GM18498 (cell line): ENCODE measurements around the gene USP32.
"Not testable (repeated sequence)": the region's sequence is repeated elsewhere in the genome, so short reads cannot be mapped to it uniquely, and the experiment has no call there.

Experiments used
- ATAC-seq: cut with Tn5 transposase; IDR thresholded peaks from one replicate; pipeline ENCODE4 v1.9.1; 2021; ENCODE audit warnings: mild to moderate bottlenecking, moderate library complexity; ENCODE audit not compliant: unreplicated experiment

Gene USP32, protein sequence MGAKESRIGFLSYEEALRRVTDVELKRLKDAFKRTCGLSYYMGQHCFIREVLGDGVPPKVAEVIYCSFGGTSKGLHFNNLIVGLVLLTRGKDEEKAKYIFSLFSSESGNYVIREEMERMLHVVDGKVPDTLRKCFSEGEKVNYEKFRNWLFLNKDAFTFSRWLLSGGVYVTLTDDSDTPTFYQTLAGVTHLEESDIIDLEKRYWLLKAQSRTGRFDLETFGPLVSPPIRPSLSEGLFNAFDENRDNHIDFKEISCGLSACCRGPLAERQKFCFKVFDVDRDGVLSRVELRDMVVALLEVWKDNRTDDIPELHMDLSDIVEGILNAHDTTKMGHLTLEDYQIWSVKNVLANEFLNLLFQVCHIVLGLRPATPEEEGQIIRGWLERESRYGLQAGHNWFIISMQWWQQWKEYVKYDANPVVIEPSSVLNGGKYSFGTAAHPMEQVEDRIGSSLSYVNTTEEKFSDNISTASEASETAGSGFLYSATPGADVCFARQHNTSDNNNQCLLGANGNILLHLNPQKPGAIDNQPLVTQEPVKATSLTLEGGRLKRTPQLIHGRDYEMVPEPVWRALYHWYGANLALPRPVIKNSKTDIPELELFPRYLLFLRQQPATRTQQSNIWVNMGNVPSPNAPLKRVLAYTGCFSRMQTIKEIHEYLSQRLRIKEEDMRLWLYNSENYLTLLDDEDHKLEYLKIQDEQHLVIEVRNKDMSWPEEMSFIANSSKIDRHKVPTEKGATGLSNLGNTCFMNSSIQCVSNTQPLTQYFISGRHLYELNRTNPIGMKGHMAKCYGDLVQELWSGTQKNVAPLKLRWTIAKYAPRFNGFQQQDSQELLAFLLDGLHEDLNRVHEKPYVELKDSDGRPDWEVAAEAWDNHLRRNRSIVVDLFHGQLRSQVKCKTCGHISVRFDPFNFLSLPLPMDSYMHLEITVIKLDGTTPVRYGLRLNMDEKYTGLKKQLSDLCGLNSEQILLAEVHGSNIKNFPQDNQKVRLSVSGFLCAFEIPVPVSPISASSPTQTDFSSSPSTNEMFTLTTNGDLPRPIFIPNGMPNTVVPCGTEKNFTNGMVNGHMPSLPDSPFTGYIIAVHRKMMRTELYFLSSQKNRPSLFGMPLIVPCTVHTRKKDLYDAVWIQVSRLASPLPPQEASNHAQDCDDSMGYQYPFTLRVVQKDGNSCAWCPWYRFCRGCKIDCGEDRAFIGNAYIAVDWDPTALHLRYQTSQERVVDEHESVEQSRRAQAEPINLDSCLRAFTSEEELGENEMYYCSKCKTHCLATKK (N-terminal part only)

DNA sequence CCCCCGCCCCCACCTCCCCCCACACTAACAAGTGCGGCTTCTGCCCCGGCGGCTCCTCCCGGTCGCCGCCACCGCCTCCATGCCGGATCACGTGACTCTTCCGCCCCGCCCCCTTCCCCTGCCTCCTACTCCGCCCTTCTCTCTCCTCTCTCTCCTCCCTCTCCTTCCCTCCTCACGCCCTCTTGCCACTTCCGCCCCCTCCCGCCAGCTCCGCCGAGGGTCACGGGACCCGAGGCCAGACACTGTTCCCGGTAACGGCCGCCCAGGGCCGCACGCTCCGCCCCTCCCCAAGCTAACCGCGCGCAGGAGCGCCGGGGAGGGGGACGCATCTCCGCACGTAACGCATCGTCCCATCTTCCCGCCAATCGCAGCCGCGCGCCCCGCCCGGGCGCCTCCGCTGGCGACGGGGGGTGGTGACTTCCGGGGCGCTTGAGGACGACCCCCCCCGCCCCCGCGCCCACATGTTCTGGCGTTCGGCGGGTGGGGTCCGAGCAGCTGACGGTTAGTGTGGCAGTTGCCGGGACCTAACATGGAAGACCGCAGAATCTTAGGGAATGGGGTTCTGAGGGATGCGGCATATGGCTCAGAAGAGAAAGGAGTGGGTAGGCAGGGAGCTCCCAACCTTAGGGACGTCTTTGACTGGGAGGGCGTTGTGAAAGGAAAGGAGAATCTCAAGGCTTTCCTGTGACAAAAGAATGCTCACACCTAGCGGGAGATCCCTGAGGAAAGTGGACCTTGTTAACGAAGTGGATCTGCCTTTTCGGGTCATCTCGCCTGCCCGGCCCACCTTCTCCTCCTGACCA, at the start of gene USP32:
Gene USP32, minus strand, starts transcription at position 92 of the 803 bp plus-strand sequence. CDS start 194 bp downstream, outside the sequence.
- ATAC-seq = peak; percentile 92

DNA sequence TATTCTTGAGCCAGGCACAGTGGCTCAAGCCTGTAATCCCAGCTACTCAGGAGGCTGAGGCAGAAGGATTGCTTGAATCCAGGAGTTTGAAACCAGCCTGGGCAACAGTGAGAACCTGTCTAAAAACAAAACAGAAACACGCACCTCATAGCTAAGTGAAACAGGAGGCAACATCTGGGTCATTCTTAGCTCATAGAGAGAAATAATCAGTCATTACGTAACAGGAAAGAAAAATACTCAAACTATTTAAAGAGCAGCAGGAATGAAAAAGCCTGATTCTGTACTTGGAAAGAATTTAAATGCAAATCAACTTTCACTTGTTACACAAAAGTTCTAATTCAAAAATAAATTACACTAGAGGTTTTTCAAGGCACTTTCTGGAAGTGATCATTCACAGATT, 47.6 kb upstream of the USP32 start:
- ATAC-seq = no peak

DNA sequence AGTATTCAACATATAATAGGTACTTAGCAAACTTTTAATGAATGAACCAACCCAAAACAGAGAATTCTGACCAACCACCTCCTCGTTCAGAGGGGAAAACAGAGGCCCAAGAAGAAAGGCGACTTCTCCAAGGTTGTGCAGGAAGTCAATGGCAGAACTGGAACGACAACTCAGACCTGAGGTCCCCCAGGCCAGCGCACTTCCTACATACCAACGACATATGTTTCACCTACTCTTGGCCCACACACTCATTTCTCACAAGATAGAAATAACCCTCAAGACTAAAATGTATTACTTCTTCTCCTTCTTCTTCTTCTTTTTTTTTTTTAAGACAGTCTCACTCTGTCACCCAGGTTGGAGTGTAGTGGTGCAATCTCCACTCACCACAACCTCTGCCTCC, 44.7 kb upstream of the USP32 start:
- ATAC-seq = no peak

DNA sequence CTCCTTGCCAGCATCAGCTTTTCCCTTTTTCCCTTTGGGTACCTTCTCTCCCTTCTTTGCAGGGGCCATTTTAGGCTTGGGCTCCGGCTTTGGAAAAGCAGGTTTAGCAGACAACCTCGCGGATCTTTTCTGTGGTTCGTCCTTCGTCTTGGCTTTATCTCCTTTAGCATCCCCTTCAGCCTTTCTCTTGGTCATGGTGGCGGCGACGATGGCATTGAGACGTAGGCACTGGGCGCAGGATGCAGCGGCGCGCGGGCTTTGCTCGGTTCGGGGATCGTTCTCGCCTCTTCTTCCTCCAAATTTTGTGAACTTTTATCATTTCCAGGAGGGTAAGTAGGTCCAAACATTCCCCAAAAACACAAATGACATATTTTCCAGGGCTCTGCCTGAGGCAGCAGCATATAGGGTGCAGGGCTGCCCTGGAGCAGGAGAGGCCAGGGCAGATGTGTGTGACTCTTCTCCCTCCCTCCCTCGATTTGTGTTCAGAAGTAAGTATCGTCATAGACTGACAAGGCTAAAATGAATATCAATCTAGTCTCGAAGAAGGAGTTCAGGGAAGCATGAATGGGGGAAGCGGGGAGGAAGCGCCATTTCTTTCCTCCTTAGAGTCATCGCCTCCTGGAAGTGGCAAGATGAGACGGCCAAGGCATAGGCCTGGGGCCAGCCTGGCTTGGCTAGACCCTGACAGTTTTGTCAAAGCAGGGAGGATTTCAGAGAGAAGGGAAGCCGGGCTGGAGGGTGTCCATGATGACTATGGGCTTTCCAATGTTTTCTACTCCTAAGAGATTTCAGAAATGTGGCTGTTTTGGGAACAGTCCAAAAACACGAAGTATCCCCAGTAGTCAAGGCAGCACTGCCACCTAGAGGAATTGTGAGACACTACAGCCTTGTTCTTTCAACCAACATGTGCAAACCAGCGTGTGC, 43.6 kb upstream of the USP32 start:
- no peak for ATAC-seq

DNA sequence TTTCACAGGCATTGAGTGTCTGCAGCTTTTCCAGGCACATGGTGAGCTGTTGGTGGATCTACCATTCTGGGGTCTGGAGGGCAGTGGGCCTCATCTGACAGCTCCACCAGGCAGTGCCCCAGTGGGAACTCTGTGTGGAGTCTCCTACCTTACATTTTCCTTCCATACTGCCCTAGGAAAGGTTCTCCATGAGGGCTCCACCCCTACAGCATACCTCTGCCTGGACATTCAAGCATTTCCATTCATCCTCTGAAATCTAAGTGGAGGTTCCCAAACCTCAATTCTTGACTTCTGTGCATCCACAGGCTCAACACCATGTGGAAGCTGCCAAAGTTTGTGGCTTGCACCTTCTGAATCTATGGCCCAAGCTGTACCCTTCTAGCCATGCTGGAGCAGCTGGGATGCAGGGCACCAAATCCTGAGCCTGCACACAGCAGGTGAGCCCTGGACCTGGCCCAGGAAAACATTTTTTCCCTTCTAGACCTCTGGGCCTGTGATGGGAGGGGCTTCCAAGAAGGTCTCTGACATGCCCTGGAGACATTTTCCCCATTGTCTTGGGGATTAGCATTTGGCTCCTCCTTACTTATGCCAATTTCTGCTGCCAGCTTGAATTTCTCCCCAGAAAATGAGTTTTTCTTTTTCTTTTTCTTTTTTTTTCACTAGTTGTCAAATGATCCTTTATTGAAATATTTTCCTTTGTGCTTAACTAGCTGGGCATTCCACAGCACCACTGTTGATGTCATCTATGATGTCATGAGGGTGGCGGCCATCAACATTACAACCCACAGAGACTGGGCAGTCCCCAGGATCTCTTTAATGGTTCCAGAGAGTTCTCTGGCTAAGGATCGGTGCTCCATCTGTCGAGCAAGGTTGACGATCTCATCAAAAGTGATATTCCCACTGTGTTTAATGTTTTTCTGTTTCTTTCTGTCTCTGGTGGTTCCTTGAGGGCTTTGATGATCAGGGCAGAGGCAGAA, 41.4 kb upstream of the USP32 start:
- not testable (repeated sequence) for ATAC-seq

DNA sequence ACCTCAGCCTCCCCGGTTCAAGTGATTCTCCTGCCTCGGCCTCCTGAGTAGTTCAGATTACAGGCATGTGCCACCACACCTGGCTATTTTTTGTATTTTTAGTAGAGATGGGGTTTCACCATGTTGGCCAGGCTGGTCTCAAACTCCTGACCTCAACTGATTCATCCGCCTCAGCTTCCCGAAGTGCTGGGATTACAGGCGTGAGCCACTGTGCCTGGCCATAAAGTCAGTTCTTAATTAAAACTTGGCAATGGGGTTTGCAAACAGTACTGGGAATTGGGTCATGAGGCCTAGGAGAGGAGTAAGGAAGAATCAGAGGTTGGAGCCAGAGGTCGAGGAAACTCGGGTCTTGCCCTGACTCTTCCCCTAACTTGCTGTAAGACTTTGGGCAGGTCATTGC, 38.6 kb upstream of the USP32 start:
- ATAC-seq = not testable (repeated sequence)

DNA sequence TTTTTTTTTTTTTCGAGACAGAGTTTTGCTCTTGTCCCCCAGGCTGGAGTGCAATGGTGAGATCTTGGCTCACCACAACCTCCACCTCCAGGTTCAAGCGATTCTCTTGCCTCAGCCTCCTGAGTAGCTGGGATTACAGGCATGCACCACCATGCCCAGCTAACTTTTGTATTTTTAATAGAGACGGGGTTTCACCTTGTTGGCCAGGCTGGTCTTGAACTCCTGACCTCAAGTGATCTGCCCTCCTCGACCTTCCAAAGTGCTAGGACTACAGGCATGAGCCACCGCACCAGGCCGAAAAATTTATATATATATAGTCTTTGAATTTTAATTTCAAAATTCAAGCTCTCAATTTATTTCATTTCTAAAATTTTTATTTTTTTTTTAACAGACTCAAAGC, 36.6 kb upstream of the USP32 start:
- ATAC-seq = not testable (repeated sequence)

DNA sequence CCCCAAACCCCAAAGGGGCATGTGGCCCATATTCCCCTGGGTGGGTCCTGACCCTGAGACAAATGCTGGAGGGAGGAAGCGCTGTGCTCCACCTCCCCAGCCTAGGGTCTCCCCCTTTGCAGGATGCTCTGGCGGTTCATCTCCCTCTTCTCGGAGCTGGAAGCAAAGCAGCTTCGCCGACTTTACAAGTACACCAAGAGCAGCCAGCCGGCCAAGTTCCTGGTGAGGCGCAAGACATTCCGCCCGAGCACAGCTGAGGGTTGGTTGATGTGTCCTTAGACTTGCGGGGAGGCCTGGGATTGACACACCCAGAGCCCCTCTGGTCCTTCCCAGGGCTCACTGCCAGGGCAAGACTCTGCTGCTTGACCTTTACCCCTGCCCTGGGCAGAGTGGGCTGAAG, 34.7 kb upstream of the USP32 start:
- ATAC-seq = no peak

DNA sequence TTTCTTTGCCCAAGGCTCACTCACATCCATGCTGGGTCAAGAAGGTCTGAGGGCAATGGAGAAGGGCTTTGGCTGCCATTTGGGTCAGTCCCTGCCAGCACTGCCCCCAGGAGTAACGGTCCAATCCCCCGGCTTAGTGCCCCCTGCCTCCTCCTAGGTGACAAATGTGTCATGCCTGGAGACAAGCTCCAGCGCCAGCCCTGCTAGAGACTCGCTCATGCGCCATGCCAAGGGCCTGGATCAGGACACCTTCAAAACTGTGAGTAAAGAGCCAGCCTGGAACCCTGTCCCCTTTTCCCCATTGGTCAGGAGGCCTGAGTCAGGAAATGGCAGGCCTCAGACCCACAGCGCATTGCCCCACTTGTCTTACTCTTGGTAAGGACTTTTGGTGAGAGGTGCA, 33.7 kb upstream of the USP32 start:
- ATAC-seq = no peak

DNA sequence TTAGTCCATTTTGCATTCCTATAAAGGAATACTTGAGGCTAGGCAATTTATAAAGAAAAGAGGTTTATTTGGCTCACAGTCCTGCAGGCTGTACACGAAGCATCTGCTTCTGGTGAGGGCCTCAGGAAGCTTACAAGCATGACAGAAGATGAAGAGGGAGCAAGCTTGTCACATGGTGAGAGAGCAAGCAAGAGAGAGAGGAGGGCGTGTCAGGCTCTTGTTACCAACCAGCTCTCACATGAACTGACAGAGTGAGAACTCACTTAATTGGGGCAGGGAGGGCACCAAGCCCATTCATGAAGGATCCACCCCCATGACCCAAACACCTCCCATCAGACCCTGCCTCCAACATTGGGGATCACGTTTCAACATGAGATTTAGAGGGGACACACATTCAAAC, 31.9 kb upstream of the USP32 start:
- ATAC-seq = no peak

DNA sequence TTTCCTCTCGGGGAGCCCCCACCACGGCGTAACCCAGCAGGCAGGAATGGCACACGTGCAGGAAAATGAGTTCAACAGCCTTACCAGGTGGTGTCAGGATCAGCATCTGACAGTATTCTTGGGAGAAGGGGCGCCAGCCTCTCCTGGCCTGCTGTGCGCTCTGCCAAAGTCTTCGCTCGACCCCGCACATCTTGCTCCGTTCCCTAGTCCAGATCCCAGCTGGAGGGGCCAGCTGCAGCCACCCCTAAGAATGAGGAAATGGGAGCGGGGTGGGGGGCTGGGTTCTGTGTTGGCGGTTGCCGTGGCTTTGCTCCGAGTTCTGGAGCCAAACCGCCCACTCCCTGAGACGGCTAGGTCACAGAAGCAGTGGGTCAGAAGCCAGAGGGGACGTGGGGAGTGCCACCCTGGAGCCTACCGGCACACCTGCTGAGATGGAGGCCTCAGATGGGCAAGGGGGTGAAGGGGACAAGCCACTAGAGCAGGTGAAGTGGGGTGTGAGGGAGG, 30.3 kb upstream of the USP32 start, which contains the start of gene CHCT1:
Gene CHCT1, plus strand, starts transcription at position 328 of the 504 bp plus-strand sequence. Its CDS starts 104 bp downstream, at position 432.
- ATAC-seq = no peak

DNA sequence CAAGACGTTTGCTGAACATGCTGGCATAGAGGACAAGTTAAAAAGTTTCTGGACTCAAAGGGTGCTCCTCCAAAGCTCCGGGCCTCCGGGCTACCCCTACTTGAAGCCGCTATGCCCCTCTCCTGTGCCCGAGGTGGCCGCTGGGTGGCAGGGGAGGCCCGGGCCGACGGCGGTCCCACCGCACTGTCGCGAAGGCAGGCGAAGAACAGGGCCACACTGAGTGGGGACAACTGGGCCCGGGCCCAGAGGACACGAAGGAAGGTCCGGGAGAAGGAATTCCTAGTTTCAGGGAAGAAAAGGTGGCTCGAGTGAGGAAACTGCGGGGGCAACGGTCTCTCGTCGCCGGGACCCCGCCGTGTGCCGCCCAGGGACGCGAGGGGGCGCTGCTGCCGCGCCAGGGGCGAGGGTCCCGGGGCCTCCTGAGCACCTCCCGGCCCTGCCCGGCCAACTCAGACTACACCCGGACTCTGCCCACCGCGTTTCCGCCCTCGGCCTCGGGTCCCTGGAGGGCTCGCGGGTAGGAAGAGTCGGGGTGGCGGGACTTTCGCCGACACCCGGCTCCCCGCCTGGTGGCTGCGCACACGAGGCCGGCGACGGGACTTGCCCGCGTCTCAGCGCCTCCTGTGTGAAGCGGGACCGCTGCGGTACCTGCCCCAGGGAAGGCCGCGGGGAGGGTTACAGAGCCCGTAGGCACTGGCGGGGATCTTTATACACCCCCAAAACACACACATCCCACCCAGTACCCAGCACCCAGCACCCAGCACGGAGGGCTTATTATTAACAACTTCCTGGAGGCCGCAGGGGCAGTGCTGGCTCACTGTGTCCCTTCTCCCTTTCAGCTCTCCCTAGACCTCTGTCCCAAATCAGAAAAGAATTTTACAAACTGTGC, 29.6 kb upstream of the USP32 start:
- ATAC-seq = peak; percentile 93

DNA sequence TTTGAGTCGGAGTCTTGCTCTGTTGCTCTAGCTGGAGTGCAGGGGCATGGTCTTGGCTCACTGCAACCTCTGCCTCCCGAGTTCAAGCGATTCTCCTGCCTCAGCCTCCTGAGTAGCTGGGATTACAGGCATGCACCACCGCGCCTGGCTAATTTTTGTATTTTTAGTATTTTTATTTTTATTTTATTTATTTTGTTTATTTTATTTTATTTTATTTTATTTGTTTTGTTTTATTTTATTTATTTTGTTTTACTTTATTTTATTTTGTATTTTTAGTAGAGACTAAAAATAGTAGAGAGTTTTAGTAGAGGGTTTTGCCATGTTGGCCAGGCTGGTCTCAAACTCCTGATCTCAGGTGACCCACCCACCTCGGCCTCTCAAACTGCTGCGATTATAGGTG, 27.9 kb upstream of the USP32 start:
- not testable (repeated sequence) for ATAC-seq

DNA sequence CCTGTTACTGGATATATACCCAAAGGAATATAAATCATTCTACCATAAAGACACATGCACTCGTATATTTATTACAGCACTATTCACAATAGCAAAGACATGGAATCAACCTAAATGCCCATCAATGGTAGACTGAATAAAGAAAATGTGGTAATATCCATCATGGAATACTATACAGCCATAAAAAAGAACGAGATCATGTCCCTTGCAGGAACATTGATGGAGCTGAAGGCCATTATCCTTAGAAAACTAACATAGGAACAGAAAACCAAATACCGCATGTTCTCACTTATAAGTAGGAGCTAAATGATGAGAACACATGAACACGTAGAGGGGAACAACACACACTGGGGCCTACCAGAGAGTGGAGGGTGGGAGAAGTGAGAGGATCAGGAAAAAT, 27.1 kb upstream of the USP32 start:
- ATAC-seq = not testable (repeated sequence)

DNA sequence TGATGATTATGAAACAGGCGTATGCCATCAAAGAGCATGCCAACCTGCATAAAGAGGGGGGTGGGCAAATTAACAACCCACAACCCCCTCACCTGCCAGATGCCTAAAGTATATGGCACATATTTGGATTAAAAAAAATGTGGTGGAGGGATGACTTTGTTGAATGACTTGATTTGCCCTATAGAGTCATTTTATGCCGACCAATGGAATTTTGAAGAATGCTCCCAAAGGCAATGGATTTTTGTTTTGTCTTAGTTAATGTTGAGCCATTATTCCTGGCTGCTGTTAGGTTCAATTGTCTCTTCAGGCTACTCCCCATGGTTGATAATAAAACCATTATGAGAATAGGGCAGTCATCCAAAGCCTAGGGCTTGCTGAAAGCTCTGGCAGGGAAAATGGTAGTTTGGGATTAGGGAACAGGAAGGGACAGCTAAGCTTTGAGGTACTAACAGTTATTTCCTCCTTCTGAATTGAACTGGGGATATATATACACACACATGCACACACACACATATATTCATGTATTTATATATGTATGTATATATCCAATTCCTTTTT, 24.5 kb upstream of the USP32 start:
- ATAC-seq = no peak

DNA sequence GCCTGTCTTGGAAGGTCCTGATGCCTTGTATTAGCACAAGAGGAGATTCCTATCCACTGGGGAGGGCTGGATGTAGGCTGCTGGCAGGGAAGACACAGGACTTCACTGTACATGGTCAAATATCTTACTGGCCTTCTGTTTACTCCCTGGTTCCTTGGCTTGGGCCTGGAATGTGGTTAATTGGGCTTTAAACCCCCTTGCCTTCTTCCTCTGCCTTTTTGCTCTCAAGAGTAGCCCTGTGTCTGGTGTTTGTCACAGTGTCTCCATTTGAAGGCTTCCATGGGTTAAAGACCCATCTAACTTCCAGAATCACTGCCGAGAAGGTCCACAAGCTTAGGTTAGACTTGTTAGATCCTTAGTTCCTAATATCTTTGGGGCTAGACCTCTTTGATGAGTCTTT, 23.2 kb upstream of the USP32 start:
- no peak for ATAC-seq
